ENCODE measurements around the gene TET3. TPM values are rescaled to one million over a fixed set of nuclear protein-coding genes. Genes with fewer than 3 reads are reported as not detected.

The TET3 gene
- 11.0 and 13.7 TPM in 2 replicates for total RNA-seq

DNA sequence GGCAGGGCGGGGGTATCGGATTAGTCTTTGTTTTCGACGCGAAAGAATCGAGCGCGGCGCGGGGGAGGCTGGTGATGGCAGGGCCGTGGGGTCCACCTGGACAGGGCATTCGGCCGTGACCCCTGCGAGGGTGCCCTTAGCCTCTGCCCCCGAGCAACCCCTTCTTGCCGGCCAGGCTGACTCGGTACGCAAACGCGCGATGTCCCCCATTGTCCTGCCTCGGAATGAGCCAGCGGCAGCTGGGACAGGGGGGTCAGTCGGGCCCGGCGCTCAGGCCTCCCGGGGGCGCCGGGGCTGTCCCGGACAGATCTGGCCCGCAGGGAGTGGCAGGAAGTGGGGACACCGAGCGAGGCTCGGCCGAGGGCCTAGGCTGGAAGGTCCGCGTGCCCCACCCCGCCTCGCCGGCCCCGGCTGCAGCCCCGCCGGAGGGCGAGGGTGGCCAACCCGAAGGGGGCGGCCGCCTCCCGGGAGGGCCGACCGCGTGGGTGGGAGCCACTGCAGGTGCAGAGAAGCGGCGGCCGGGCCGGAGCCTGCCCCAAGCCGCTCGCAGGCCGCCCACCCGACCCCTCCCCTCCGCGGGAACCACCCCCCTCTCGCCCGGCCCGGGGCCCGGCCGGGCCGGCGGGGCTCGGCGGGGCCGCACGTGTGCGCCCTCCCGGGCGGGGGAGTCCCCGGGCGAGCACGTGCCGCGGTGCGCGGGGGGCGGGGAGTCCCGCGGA is at the start of gene TET3:
Gene TET3, plus strand, starts transcription at position 708 of the 719 bp plus-strand sequence. CDS start 1,494 bp downstream, outside the sequence.
- Histone ChIP-seq H3K36me3 (ENCODE audit: control insufficient read depth, insufficient read depth, low read length) (no peaks in the 10 kb centered on the region), H3K27me3 (ENCODE audit: control insufficient read depth, insufficient read depth, low read length) (no peaks in the 10 kb centered on the region), H3K4me3 (ENCODE audit: low read depth, low read length) (peak within 1 kb of the TSS; percentile 48)
- no peak for DNase-seq (ENCODE audit: low read depth)
- TF ChIP-seq, protein P1, sequence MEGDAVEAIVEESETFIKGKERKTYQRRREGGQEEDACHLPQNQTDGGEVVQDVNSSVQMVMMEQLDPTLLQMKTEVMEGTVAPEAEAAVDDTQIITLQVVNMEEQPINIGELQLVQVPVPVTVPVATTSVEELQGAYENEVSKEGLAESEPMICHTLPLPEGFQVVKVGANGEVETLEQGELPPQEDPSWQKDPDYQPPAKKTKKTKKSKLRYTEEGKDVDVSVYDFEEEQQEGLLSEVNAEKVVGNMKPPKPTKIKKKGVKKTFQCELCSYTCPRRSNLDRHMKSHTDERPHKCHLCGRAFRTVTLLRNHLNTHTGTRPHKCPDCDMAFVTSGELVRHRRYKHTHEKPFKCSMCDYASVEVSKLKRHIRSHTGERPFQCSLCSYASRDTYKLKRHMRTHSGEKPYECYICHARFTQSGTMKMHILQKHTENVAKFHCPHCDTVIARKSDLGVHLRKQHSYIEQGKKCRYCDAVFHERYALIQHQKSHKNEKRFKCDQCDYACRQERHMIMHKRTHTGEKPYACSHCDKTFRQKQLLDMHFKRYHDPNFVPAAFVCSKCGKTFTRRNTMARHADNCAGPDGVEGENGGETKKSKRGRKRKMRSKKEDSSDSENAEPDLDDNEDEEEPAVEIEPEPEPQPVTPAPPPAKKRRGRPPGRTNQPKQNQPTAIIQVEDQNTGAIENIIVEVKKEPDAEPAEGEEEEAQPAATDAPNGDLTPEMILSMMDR (IDR thresholded peaks at IDR 0.05; ENCODE audit: insufficient read depth, low read length, poor library complexity, severe bottlenecking), result no peak

DNA sequence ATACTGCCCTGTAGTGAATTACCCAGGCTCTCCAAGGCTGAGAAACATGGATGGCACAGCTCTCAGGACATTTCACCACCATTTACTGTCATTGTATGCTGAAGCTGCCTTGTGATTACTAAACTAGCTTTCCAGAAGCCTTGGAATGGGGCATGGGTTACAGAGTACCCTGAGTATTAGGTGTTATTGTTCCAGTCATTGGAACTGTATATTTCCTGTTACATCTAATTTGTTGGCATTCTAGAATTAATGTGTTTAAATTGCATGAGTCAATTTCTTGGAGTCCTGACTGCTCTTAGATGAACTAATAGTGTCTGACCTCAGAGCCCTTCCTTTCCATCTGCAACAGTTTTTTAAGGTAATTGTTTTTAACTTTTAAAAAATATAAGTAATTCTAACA is 49.1 kb upstream of the TET3 start:
- TF ChIP-seq, protein P1 (IDR thresholded peaks at IDR 0.05; ENCODE audit: insufficient read depth, low read length, poor library complexity, severe bottlenecking), result no peak
- no peak for DNase-seq (ENCODE audit: low read depth)
- Histone ChIP-seq H3K4me3 (ENCODE audit: low read depth, low read length) (no peak overlapping the region), H3K36me3 (ENCODE audit: control insufficient read depth, insufficient read depth, low read length) (no peaks in the 10 kb centered on the region), H3K27me3 (ENCODE audit: control insufficient read depth, insufficient read depth, low read length) (no peaks in the 10 kb centered on the region)

DNA sequence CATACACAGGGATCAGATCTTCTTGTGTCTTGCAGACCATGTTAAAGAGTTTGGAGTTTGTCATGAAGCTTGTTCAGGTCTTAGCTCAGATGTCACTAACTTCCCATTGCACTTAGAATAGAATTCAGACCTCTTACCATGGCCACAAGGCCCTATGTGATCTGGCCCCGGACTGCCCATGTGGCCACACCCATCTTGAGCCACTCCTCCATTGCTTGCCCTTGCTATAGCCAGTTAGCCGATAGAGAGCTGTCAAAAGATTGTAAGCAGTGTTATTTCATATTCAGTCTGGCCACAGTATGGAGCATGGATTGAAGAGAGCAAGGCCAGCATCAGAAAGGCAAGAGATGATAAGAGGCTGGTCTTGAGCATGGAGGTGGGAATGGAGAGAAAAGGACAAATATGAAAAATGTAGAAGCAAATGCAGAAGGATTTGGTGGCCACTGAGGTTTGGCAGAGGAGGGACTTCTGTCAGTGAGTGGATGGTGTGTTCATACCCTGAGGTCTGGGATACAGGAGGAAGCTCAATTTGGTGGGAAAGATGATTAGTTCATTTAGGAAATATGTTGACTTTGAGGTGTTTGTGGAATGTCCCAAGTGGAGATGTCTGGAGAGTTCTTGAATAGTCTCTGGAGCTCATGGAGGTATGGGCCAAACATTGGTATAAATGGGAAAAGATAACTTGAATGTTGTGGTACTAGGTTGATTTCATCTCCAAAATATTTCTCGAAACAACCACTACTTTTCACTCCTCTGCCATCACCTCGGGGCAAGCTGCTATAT is 47.4 kb upstream of the TET3 start:
- TF ChIP-seq, protein P1 (IDR thresholded peaks at IDR 0.05; ENCODE audit: insufficient read depth, low read length, poor library complexity, severe bottlenecking), result no peak
- H3K36me3 ChIP-seq (ENCODE audit: control insufficient read depth, insufficient read depth, low read length), result no peaks in the 10 kb centered on the region
- no peak overlapping the region for H3K4me3 ChIP-seq (ENCODE audit: low read depth, low read length)
- DNase-seq (ENCODE audit: low read depth), result no peak
- H3K27me3 ChIP-seq (ENCODE audit: control insufficient read depth, insufficient read depth, low read length), result no peaks in the 10 kb centered on the region

DNA sequence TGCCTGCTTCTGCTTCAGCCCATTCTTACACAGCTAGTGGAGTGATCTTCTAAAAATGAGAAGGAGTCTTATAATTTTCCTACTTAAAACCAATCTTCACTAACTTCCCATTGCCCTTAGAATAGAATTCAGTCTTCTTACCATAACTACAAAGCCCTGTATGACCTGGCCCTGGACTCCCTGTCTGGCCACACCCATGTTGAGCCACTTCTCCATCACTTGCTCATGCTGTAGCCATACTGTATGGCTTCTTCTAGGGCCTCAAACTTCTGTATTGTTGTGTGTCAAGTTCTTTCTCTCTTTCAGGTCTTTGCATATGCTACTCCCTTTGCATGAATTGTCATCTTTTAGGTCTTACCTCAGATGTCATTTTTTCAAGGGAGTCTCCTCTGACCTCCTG is 46.8 kb upstream of the TET3 start:
- H3K4me3 ChIP-seq (ENCODE audit: low read depth, low read length), result no peak overlapping the region

DNA sequence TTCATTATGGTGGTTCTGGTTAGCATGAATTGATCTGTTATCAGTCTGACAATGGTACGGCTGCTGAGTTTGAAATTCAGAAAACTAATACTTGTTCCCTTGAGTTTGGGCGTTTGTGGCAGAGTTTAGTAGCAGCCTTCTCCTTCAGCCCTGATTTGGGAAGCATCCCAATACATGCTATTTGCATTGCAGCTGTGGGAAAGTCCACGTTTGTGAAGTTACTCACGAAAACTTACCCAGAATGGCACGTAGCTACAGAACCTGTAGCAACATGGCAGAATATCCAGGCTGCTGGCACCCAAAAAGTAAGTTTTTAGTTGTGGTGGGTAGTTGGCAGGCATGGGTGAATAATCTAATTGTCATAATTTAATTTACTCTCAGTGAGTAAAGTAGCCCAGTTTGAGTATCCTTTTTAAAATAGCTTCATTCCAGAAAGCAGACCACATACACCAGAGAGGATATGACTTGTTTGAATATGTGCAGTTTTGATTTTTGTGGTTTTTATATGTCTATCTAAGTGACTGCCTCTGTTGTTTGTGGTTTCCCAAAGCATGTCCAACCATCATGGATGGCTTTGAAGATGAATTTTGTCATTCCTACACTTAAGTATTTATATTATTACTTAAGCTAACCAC is 45.9 kb upstream of the TET3 start:
- TF ChIP-seq, protein P1 (IDR thresholded peaks at IDR 0.05; ENCODE audit: insufficient read depth, low read length, poor library complexity, severe bottlenecking), result no peak
- H3K36me3 ChIP-seq (ENCODE audit: control insufficient read depth, insufficient read depth, low read length), result no peaks in the 10 kb centered on the region
- H3K4me3 ChIP-seq (ENCODE audit: low read depth, low read length), result no peak overlapping the region
- H3K27me3 ChIP-seq (ENCODE audit: control insufficient read depth, insufficient read depth, low read length), result no peaks in the 10 kb centered on the region
- no peak for DNase-seq (ENCODE audit: low read depth)

More for the DNA sequence above, 46.8 kb upstream of the TET3 start:
- H3K27me3 ChIP-seq (ENCODE audit: control insufficient read depth, insufficient read depth, low read length), result no peaks in the 10 kb centered on the region
- TF ChIP-seq, protein P1 (IDR thresholded peaks at IDR 0.05; ENCODE audit: insufficient read depth, low read length, poor library complexity, severe bottlenecking), result no peak
- no peak for DNase-seq (ENCODE audit: low read depth)
- no peaks in the 10 kb centered on the region for H3K36me3 ChIP-seq (ENCODE audit: control insufficient read depth, insufficient read depth, low read length)

All from kidney epithelial cell (primary cell).